NCI-H1930 (cell line): Measurements from ENCODE around the gene ATOH8.
A peak's percentile ranks its signal among the peaks of the same experiment; 100 is the strongest.

Experiments
- DNase-seq, 2 experiments: peaks; one replicate each; lab custom pipeline; 2025; lab: John Stamatoyannopoulos, UW

Gene ATOH8

DNA sequence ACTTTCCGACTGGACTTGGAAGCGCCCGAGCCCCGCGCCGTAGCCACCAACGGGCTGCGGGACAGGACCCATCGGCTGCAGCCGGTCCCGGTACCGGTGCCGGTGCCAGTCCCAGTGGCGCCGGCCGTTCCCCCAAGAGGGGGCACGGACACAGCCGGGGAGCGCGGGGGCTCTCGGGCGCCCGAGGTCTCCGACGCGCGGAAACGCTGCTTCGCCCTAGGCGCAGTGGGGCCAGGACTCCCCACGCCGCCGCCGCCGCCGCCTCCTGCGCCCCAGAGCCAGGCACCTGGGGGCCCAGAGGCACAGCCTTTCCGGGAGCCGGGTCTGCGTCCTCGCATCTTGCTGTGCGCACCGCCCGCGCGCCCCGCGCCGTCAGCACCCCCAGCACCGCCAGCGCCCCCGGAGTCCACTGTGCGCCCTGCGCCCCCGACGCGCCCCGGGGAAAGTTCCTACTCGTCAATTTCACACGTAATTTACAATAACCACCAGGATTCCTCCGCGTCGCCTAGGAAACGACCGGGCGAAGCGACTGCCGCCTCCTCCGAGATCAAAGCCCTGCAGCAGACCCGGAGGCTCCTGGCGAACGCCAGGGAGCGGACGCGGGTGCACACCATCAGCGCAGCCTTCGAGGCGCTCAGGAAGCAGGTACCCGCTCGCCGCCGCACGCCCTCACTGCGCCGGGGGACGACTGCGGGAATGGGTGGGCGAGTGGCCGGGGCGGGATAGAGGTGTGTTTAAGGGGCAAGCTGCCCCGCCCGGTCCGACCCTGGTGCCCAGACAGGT, 713 bp downstream of the ATOH8 start:
- peak in 1 of 2 experiments; percentile 34 for DNase-seq

DNA sequence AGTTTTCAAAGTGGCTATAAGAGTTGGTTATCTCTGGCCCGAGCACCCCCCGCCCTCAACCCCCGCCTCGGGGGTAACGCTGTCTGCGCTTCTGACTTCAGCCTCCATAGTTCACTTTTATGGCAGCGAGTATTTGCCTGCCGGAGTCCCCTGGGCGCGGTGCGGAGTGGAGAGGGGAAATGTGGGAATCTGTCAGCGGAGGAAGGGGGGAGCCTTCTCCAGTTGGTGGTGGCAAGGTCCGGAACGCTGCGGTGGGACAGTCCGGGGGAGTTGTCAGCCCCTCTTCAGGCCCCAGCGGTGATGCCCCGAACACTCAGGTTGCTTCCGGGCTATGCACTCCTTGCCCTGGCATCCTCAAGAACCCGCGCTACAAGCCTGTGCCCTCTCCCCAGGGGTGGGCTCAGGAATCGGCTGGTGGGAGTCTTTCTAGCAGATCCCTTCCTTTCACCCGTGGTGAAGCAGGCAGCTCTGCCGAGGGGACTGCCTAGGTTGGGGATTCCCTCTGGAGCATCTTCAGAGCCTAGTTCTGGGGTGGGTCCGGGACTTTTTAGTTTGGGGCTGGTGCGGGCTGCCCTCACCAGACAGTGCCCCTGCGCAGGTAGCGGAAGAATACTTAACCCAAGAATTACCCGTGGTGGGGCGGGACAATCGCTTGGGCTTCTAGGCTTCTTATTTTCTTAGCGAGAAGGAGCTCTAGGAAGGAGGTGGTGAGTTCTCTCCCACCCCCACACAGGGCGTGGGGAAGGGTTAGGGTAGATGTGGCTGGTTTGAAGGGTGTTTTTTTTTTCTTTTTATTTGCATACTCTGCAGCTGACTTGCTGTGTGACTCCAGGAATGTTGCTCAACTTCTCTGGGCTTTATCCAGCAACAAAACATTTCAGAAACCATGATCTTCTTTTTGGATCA, 1.6 kb downstream of the ATOH8 start:
- DNase-seq, result no peak

DNA sequence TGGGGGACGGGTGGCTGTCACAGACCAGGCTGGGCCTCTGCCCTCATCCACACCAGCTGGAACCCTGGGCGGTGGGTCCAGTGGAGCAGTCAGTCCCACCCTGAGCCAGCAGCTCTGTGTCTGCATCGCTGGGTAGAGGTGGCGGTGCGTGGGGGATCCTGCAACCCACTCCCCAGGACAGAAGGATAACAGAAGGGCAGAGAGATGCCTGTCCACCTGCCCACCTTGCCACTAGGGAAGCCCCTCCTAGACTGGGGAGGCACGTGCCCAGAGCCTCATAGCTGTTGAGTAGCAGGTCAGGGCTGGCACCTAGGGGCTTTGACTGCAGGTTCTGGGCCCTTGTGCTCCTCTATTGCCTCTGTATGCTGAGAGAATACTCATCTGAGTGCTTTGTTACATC, 2.4 kb downstream of the ATOH8 start:
- no peak for DNase-seq

DNA sequence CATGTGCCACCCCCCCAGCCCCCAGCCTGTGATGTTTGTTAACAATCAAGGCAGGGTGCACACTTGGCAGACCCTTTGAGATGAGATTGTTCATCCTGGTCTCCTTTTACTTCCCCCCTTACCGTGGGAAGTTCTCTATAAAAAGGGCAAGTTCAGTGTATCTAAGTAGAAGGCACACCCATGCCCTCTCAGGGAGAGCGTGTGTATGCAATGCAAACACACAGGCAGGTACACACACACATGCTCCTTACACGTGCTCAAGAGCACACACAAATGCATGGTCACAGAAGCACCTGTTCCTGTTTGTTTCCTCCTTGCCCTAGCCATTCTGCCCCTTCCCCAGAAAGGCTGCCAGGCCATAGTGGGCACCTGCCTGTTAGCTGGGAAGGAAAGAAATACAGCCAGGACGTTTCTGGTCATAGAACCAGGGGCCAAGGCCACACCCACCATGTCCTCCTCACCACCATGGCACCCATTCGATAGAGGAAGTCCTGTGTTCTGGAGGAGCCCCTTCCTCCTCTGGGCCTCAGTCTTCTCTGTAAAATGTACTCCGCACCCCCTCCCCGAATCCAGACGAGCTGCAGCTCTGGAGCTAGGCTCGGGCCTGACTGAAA, 3.1 kb downstream of the ATOH8 start:
- no peak for DNase-seq

DNA sequence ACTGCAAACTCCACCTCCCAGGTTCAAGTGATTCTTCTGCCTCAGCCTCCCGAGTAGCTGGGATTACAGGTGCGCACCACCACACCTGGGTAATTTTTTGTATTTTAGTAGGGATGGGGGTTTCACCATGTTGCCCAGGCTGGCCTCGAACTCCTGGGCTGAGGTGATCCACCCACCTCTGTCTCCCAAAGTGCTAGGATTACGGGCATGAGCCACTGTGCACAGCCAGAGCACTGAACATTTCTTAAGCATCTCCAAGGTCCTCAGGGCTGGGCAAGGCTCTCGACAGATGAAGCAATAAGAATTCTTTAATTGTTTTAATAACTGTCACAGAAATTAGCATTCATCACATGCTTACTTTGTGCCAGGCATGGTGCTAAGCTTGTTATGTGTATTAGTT, 4.1 kb downstream of the ATOH8 start:
- no peak for DNase-seq

DNA sequence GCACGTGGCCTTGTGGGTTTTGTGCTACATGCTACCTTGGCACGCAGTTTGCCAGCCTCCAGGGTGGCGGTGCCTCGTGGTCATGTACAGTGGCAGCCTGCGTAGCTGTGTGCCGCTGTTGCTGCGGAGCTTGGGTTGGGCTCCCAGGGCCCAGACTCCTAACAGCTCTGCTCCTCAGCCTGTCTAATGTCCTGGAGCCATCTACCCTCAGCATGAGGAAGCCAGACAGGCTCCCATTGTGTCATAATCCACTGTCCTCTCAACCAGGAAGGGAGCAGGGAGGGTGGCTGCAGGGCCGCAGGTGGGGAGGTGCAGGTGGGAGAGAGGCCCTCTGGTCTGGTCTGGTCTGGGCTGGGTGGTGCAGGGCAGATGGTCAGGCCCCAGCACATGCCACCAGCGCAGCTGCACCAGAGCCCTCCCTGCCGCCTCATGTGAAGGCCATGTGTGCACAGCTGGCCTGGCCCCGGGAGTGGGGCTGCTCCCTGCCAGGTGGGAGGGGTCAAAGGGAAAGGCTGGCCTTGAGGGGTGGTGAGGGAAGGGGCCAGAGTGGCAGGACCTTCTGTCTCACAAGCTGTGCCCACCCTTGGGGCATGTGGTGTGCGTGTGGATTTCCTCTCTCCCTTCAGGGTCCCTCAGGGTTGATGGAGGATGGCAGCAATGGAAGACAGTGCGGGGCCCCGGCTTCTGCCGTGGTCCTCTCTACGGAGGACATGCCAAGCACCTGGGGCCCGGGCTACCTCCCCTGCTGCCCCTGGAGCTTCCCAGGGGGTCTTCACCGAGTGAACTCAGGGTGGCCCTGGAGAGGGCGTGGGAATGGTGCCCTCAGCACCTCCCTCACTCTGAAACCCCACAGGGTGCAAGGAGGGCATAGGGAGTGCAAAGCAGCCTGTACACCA, 4.8 kb downstream of the ATOH8 start:
- DNase-seq, result no peak

DNA sequence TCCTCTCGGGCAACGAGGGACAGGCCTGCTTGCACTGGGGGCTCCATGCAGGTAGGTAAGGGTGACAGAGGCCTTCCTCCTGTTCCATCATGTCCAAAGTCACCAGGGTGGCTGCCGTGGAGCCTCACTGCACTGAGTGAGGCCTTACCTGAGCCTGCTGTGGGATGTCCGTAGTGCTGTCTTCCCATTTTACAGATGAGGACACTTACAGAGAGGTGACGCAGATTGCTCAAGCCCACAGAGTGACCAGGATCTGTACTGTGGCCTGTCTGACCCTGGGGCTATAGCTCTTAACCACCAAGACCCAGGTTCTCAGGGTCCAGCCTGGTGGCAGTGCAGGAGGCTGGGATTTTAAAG, 5.4 kb downstream of the ATOH8 start:
- no peak for DNase-seq

DNA sequence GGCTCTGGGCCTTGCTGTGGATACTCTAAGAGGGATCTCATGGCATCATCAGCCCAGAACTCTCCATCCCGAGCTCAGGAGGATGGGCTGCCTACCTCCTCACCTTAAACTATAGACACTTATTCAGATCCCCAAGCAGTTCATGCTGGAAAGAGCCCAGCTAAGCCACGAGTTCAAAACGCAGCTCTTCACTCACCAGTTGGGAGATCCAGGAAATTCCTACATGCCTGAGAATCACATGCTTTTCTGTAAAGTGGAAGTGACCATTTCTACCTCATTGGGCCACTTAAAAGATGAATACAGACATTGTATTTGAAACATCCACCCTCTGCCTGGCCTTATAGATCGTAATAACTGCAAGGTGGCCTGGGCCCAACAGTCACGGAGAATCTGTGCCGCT, 6.6 kb downstream of the ATOH8 start:
- no peak for DNase-seq

DNA sequence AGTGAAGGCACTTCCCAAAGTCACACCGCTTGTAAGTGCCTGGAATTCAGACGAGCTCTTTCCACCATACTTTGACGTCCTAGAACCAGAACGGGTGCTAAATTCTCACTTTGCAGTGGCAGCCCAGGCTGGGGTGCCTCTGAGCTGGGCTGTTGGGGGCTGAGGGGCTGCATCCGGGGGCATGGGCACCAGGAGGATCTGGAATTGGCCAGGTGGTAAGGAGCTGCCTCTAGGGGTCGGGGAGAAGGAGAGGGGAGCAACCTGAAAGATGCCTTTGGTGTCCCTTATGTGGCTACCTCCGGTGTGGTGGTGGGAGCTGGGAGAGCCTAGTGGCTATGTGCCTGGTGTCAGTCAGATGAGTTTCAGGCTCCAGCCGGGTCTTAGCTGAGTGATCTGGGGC, 7.1 kb downstream of the ATOH8 start:
- DNase-seq, result no peak

DNA sequence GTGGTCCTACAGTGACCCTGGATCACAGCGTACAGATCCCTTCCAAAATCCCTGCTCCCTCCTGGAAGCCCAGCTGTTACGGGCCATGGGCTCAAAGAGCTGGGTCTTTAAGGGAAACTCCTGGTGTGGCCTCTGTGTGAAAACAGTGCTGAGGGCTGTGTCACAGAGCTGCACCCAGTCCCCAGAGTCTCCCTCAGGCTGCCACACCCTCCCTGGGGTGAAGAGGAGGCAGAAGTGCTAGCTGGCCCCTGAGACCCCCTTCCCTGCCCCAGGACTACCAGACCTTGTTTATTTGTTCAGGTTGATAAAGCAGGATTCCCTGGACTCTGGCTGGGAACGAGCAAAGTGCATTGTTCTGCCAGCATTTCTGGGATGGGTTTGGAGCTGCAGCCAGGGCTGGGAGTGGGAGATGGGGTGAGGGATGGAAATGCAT, 7.7 kb downstream of the ATOH8 start:
- no peak for DNase-seq

DNA sequence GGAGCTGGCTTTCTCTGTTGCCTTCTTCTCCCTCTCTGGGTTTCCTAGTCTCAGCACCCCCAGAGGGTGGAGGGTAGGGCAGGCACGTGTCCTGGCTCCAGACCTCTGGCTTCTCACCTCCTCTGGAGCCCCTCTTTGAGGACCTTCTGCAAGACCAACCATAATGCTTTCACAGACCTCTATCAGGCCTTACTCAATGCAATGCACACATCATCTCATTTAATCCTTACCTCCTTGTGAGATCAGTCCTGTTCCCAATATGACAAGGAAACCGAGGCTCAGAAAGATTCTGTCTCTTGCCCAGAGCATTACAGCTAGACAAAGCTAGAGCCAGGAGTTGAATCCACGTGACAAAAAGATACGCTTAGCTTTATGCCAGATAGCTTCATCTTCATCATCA, 8.2 kb downstream of the ATOH8 start:
- DNase-seq, result no peak

DNA sequence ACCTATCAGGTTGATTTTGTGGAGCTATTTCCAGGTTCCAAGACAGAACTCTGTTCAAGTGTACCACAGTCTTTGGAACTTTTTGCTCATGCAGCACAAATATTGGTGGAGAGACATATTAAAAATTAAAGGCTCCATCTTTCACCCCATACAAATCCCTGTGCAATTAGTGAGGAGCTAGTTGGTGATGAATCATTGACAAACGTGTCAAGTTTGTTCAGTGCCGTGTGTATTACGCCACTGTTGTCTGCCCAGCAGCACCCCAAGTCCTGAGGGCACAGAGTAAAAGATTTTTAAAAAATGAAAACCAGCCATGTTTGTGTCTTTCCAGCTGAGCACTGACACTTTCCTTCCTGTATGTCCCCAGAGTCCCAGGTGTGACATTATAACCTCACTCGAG, 9.3 kb downstream of the ATOH8 start:
- DNase-seq, result no peak

DNA sequence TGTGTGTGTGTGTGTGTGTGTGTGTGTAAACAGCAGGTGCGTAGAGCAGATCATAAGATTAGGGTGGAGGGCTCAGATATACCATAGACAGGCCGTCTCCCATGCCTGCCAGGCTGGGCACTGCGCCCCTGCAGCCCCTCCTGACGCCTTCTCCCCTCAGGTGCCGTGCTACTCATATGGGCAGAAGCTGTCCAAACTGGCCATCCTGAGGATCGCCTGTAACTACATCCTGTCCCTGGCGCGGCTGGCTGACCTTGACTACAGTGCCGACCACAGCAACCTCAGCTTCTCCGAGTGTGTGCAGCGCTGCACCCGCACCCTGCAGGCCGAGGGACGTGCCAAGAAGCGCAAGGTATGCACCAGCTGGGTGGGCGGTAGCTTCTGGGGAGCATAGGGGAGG, 10.0 kb downstream of the ATOH8 start:
- DNase-seq, result no peak

DNA sequence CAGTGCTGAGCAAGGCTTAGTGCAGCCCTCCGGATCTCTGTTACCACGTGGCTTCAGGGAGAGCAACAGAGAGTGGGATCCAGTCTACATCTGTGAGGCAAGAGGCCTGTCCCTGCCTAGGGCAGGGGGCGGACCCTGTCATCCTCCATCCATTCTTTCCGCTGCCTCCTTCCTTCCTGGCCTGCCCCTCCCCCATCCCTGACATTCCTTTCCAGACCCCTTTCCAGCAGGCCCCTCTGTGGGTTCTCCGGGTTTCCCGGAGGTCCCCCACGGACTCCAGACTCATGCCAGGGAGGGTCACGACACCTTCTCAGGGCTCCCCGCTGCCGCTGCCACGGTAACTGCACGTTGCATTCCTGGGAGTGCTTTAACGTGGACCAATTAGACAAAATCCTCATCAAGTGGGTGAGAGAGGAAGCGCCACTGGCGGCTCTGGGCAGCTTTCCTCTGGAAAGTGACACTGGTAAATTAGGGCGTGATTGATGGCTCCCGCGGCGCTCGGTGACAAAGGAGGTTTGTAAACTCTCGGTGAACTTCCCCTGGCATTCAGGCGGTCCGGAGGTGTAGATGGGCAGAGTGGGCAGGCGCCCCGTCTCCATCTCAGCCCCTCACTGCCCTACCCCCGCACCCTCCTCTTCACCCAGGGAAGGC, 11.4 kb downstream of the ATOH8 start:
- no peak for DNase-seq

DNA sequence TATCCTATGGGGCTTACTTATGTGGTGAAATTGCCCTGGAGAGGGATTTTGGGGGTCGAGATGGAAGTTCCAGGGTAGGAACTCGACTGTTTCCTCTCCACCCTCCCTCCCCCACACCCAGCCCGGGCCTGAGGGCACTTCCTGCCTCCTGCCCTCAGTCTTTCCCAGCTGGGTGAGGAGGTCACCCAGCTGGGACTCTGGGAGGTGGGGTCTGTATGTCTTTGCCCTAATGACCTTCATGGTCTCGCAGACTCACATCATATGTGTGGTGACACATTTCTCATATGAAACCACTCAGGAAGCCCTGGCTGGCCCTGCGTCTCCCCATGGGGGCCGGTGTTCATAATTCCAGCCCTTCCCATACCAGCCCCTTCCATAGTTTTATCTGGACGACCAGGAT, 12.4 kb downstream of the ATOH8 start:
- no peak for DNase-seq

DNA sequence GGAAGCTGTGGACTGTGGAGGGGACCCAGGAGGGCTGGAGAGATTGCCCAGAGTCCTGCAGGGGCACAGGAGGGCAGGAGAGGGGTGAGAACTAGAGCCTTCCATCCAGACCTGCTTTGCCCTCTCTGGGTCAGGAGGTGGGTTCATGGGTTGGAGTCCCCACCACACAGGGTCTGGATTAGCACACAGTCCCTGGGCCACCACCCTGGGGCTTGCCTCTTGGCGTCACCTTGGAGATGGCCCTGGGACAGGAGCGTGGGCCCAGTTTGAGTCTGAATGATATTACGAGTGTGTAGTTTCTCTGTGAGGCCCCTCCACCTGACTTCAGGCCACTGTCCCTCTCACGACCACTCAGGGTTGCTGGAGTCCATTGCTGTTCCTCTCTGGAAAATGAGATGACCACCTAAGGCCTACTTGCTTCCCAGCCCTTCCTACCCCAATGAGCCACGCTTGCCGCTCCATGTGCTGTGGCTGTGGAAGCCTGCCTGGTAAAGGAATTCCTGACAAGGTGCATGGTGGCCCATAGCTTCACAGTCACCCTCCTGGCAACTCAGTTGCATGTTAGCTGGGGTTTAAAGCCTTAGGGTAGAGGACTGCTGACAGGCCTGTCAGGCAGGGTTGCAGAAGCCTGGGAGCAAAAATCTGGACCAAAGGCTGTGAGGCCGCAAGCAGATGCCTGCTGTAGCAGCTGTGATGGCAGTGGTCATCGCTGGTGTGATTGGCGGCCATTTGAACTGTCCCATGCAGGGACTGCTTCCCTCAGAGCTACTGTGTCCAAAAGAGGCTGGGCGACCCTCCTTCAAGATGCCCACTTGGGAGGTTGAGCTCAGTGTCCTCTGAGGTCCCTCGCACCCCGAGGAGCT, 14.2 kb downstream of the ATOH8 start:
- DNase-seq, result no peak

DNA sequence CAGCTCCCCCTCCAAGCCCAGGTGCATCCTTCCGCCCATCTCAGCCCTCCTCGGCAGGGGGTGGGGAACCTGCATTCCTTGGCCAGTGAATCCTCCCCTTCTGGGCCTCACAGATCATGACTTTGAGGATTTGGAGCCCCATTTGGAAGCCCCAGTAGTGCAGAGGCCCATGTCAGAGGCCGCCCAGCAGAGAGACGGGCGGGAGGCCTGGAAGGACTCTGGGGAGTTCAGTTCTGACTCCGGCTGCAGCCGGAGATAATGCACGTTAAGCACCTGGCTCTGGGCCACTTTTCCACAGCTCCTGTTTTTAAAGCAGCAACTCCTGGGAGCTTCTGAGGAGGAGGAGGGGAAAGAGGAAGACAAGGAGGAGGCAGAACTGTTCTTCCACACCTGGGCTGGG, 14.9 kb downstream of the ATOH8 start:
- DNase-seq, result no peak

DNA sequence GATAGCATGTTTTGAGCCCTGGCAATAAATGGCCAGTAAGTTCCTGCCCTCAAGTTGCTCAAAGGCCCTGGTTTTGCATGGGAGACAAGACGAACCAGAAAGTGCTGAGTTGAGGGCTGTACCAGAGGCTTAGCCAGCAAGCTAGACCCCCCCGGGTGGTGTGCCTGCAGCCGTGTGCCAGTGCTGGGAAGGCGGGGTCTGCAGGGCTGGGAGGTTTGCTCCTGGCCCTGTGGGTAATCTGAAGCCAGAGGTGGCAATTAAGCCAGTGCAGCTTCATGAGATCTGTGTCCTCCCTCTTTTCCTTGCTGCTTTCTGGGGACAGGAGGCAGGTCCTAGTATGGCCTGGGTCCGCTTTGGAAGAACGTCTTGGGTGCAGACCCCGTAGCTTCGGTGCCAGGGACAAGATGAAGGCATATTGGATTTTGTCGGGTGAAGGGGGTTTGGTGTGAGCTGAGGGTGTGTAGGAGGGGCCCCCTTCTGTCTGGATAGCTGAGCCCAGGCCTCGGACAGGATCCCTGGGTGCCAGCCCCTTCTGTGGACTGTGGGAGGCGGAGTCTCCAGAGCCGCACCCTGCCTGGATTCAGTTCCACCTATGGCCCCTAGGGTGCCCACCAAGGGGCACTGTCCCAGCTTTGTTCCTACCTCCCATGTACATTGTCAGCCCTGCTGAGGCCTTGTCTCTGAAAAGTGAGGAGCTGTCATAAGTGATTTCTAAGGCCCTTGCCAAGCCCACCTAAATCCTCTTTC, 15.6 kb downstream of the ATOH8 start:
- no peak for DNase-seq

DNA sequence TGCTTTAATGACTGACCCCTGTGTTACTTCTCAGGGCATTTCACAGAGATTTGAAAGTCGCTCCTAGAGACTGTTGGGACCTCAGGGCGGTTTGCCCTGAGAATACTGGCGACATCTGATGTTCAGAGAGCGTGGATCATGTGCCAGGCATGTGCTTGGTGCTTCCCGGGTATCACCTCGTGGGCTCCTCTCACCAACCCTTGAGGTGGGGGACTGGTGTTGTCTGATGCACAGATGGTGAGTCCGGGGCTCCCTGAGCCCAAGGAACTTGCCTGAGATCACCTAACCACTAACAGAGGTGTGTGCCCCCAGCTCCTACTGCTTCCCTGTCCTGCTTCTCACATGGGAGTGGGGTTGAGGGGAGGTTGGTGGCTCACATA, 16.2 kb downstream of the ATOH8 start:
- DNase-seq, result no peak

DNA sequence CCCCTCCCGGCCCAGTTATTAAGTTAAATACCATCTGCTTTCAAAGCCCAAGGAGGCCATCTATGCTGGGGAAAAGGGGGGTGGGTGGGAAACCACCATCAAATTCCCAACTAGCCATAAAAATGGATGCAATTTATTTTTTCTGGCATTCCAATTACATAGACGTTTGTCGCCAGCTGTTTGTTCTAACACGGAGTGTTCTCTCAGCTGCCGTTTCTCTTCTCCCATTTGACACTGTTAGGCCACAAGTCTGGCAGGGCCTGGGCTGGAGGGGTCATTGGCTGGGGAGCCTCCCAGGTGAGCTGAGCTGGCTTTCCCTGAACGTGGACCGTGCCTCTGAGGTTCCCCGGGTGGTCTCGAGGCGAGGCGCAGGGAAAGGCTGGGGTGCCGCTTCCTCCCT, 16.6 kb downstream of the ATOH8 start:
- no peak for DNase-seq
